Measurements from ENCODE around the gene SCN5A. TPM values are rescaled to one million over a fixed set of nuclear protein-coding genes. Genes with fewer than 3 reads are reported as not detected.
A peak's percentile ranks its signal among the peaks of the same experiment; 100 is the strongest.

SCN5A gene
- total and polyA plus RNA-seq, 2 of the 13 experiments (the other 11 are each of a cell fraction or from before 2014, with no cell fraction given), result 0.22 TPM; not detected in 1

DNA sequence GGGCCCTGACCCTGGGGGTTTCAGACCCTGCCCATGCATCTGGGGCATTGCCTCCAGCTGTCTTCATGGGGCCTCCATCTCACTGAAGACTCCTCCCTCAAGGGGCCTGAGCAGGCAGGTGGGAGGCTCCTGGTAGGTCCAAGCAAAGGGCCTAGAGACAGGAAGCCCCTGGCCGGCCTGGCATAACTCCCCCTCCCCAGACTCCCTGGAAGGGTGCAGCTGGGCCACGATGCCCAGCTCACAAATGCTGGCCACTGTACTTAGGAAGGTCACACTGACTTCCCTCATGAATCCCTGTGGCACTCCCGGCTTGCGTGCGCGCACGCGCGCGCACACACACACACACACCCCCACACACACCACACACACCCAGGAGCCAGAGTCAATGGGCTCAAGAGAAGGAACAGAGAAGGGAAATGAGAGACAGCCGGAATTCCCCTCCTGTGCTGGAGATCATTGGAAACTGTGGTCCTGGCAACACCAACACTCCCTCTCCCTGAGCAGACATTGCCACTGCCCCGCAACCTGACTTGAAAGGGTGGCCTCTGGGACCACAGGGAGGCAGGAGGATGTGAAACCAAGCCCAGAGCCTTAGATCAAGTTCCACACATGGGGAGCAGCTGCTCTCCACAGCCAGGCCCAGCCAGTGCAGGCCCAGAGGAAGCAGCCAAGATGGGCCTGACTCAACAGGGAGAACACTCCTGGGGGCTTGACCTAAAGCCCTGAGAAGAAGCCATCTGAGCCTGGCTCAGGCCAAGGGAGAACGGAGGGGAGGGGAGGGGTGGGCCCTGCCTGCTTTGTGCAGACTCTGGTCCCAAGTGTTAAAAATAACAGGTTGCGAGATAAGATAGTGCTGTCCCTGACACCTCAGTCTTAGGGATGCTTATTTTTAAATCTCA, 69.7 kb downstream of the SCN5A start:
- CTCF ChIA-PET (ENCODE audit: low intra/inter-chr PET ratio, low total read pairs), result no interaction called here

GRCh38 chr3:38579141-38579540, 70.3 kb downstream of the SCN5A start:
- H3K27ac ChIP-seq (ENCODE audit: extremely low read length, insufficient read depth, low read length), result no peak overlapping the region
- peak; percentile 91 for ATAC-seq
- H3K4me2 ChIP-seq (ENCODE audit: low read depth, low read length), result no peak overlapping the region
- BruUV-seq (replicated peaks), result no TSS peak
- no peaks in the 10 kb centered on the region for H3K36me3 ChIP-seq (replicated peaks in 1 of 2; ENCODE audit: control insufficient read depth in 1 of 2, insufficient read depth in 2 of 2, low read length in 2 of 2)
- H3K4me1 ChIP-seq (ENCODE audit: insufficient read depth, low read length), result no peaks in the 10 kb centered on the region
- no peak overlapping the region for H3K9ac ChIP-seq (ENCODE audit: insufficient read depth, low read depth, low read length)
- POLR2A ChIA-PET, result no interaction called here
- no peak overlapping the region for H2AFZ ChIP-seq (ENCODE audit: low read length)
- no peak overlapping the region for H3K4me3 ChIP-seq (replicated peaks in 1 of 3; ENCODE audit: insufficient read depth in 1 of 3, low read depth in 2 of 3, low read length in 3 of 3)
- CTCF ChIA-PET (ENCODE audit: low intra/inter-chr PET ratio, low total read pairs), result no interaction called here
- peak; percentile 18 for DNase-seq (ENCODE audit: low spot score)
- no peaks in the 10 kb centered on the region for H3K79me2 ChIP-seq (ENCODE audit: insufficient read depth, low read length)
- WGBS (ENCODE audit: low lambda C conversion rate), result 0% methylated on average over 1 of the region's 12 CpGs
- H3K27me3 ChIP-seq (ENCODE audit: control insufficient read depth in 1 of 2, insufficient read depth in 2 of 2, low read length in 2 of 2), result peaks cover 6 to 56% of the 10 kb centered on the region in 2 experiments; a peak in 4 of 5 replicates
- no peaks in the 10 kb centered on the region for H4K20me1 ChIP-seq (ENCODE audit: insufficient read depth, low read length)
- intact Hi-C loops (cut with micrococcal nuclease; ENCODE audit: unreplicated experiment), result no loop called here
- FAIRE-seq, result no peak
- in situ Hi-C loops (cut with HindIII; ENCODE audit: extremely low pct_ligation_motif_present, low pct_unique_long_range_greater_than_20kb), result no loop called here
- H3K9me3 ChIP-seq (ENCODE audit: low read length), result no peaks in the 10 kb centered on the region
- TF ChIP-seq PBX3 (CRISPR knock-in tag; IDR thresholded peaks at IDR 0.05; ENCODE audit: borderline replicate concordance) (no peak), TFAP4 (IDR thresholded peaks at IDR 0.05; ENCODE audit: borderline replicate concordance, low read depth) (peak; percentile 43; the same call in 1 of the 2 replicates), STAG1 (CRISPR knock-in tag; IDR thresholded peaks at IDR 0.05) (0 out of 2 replicates have a peak, but pooled peaks have one; percentile 7)
- TF ChIP-seq, protein P1, sequence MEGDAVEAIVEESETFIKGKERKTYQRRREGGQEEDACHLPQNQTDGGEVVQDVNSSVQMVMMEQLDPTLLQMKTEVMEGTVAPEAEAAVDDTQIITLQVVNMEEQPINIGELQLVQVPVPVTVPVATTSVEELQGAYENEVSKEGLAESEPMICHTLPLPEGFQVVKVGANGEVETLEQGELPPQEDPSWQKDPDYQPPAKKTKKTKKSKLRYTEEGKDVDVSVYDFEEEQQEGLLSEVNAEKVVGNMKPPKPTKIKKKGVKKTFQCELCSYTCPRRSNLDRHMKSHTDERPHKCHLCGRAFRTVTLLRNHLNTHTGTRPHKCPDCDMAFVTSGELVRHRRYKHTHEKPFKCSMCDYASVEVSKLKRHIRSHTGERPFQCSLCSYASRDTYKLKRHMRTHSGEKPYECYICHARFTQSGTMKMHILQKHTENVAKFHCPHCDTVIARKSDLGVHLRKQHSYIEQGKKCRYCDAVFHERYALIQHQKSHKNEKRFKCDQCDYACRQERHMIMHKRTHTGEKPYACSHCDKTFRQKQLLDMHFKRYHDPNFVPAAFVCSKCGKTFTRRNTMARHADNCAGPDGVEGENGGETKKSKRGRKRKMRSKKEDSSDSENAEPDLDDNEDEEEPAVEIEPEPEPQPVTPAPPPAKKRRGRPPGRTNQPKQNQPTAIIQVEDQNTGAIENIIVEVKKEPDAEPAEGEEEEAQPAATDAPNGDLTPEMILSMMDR (CRISPR knock-in tag; IDR thresholded peaks at IDR 0.05), result peak; percentile 29

More for the DNA sequence above, 69.7 kb downstream of the SCN5A start:
- Histone ChIP-seq H3K4me2 (ENCODE audit: low read depth, low read length) (no peak overlapping the region), H3K79me2 (ENCODE audit: insufficient read depth, low read length) (no peaks in the 10 kb centered on the region), H3K27me3 (ENCODE audit: control insufficient read depth in 1 of 2, insufficient read depth in 2 of 2, low read length in 2 of 2) (peaks cover 6 to 56% of the 10 kb centered on the region in 2 experiments; a peak in 4 of 5 replicates), H3K4me1 (ENCODE audit: insufficient read depth, low read length) (no peaks in the 10 kb centered on the region), H2AFZ (ENCODE audit: low read length) (no peak overlapping the region), H3K4me3 (replicated peaks in 1 of 3; ENCODE audit: insufficient read depth in 1 of 3, low read depth in 2 of 3, low read length in 3 of 3) (no peak overlapping the region), H3K9ac (ENCODE audit: insufficient read depth, low read depth, low read length) (no peak overlapping the region), H3K9me3 (ENCODE audit: low read length) (no peaks in the 10 kb centered on the region), H3K36me3 (replicated peaks in 1 of 2; ENCODE audit: control insufficient read depth in 1 of 2, insufficient read depth in 2 of 2, low read length in 2 of 2) (no peaks in the 10 kb centered on the region), H3K27ac (ENCODE audit: extremely low read length, insufficient read depth, low read length) (no peak overlapping the region), H4K20me1 (ENCODE audit: insufficient read depth, low read length) (no peaks in the 10 kb centered on the region)
- no peak for FAIRE-seq
- POLR2A ChIA-PET, result no interaction called here
- TF ChIP-seq, protein P2, sequence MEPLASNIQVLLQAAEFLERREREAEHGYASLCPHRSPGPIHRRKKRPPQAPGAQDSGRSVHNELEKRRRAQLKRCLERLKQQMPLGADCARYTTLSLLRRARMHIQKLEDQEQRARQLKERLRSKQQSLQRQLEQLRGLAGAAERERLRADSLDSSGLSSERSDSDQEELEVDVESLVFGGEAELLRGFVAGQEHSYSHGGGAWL (CRISPR knock-in tag; IDR thresholded peaks at IDR 0.05), result no peak
- no peak for TF ChIP-seq CBX2 (IDR thresholded peaks at IDR 0.05; ENCODE audit: low read depth, low read length)
- TF ChIP-seq CBX2 (CRISPR knock-in tag; IDR thresholded peaks at IDR 0.05; ENCODE audit: low read depth), result no peak
- TF ChIP-seq ZNF569 (CRISPR knock-in tag; IDR thresholded peaks at IDR 0.05; ENCODE audit: borderline replicate concordance), result no peak
- no peak for TF ChIP-seq FOXM1 (CRISPR knock-in tag; IDR thresholded peaks at IDR 0.05)
- TF ChIP-seq POLR2A (IDR thresholded peaks at IDR 0.05; ENCODE audit: insufficient read depth in 1 of 2, low read depth in 2 of 2, low read length in 2 of 2), result no peak
- in situ Hi-C loops (cut with HindIII; ENCODE audit: extremely low pct_ligation_motif_present, low pct_unique_long_range_greater_than_20kb), result no loop called here
- no TSS peak for BruUV-seq (replicated peaks)
- intact Hi-C loops (cut with micrococcal nuclease; ENCODE audit: unreplicated experiment), result no loop called here
- 65% methylated on average over 11 of the region's 14 CpGs for WGBS (ENCODE audit: low lambda C conversion rate)
- DNase-seq (ENCODE audit: low spot score), result no peak
- ATAC-seq, result no peak
